GM13977 (cell line): ENCODE data around the gene ORAI3.

ENCODE experiments used
- DNase-seq: peaks from one replicate; pipeline ENCODE4 v3.0.0; 2012; ENCODE audit warnings: low spot score
- CTCF ChIP-seq: IDR thresholded peaks from 2 replicates; pipeline ENCODE4 v1.5.1; 2012; ENCODE audit warnings: mild to moderate bottlenecking, control low read depth; ENCODE audit not compliant: insufficient read depth; ENCODE audit errors: extremely low read depth, missing control alignments
- in situ Hi-C: fragments of 300-500 bp; cut with MboI; formaldehyde crosslinking; loops from one replicate; pipeline ENCODE4 v1.12.0; 2022; ENCODE audit warnings: low sequenced_read_pairs, low pct_unique_long_range_greater_than_20kb, mixed read lengths, inconsistent platforms; ENCODE audit not compliant: unreplicated experiment

ORAI3 gene

GRCh38 chr16:30925995-30926811 is 22.7 kb upstream of the ORAI3 start:
- TF ChIP-seq CTCF: no peak
- in situ Hi-C loops: no loop called here
- DNase-seq: no peak

GRCh38 chr16:30926937-30927788 is 21.7 kb upstream of the ORAI3 start:
- TF ChIP-seq CTCF: no peak
- in situ Hi-C loops: no loop called here
- DNase-seq: no peak

- in situ Hi-C loops: no loop called here
- no peak for TF ChIP-seq CTCF
These were observed 21.0 kb upstream of the ORAI3 start for GRCh38 chr16:30927789-30928378.

GRCh38 chr16:30928390-30928789 is 20.5 kb upstream of the ORAI3 start:
- TF ChIP-seq CTCF: no peak
- no peak for DNase-seq
- in situ Hi-C loops: no loop called here

More at GRCh38 chr16:30927789-30928378, 21.0 kb upstream of the ORAI3 start:
- peak; percentile 74 for DNase-seq

GRCh38 chr16:30929167-30929566 is 19.7 kb upstream of the ORAI3 start:
- TF ChIP-seq CTCF: no peak
- in situ Hi-C loops: no loop called here
- DNase-seq: no peak

- no peak for TF ChIP-seq CTCF
- in situ Hi-C loops: no loop called here
- no peak for DNase-seq
These were observed 18.7 kb upstream of the ORAI3 start for GRCh38 chr16:30930160-30930571.
